Astrocyte (in vitro differentiated cells and primary cell): Measurements from ENCODE around the gene IL4I1. TPM values are rescaled to one million over a fixed set of nuclear protein-coding genes. Genes with fewer than 3 reads are reported as not detected.

Experiments used
- DNase-seq: peaks from one replicate; pipeline ENCODE4 v3.0.0-alpha.2; 2010; ENCODE audit warnings: low read depth
- FAIRE-seq: peaks from 2 replicates; lab custom pipeline; 2011; peaks lifted over from hg19 to GRCh38; lab: Jason Lieb, UNC
- H2AFZ ChIP-seq: 2 replicates; pipeline ENCODE4 v1.6.0; 2012; ENCODE audit warnings: low read depth, low read length, inconsistent platforms
- H3K27ac ChIP-seq: 2 replicates; pipeline ENCODE4 v1.5.1; 2011; ENCODE audit warnings: low read depth, low read length, inconsistent platforms
- H3K27me3 ChIP-seq: 2 replicates; pipeline ENCODE4 v1.6.0; 2011; ENCODE audit warnings: low read length, inconsistent platforms; ENCODE audit not compliant: insufficient read depth
- H3K36me3 ChIP-seq: 2 replicates; pipeline ENCODE4 v1.5.1; 2011; ENCODE audit warnings: low read length, inconsistent platforms; ENCODE audit not compliant: insufficient read depth
- H3K4me1 ChIP-seq: 2 replicates; pipeline ENCODE4 v1.5.1; 2011; ENCODE audit warnings: low read length, inconsistent platforms; ENCODE audit not compliant: insufficient read depth
- H3K4me2 ChIP-seq: 2 replicates; pipeline ENCODE4 v1.6.0; 2012; ENCODE audit warnings: low read length, inconsistent platforms
- H3K4me3 ChIP-seq: 2 replicates; pipeline ENCODE4 v1.5.1; 2011; ENCODE audit warnings: low read depth, mild to moderate bottlenecking, low read length, inconsistent platforms; ENCODE audit not compliant: insufficient read depth
- H3K79me2 ChIP-seq: 2 replicates; pipeline ENCODE4 v1.6.0; 2012; ENCODE audit warnings: mild to moderate bottlenecking, low read length, inconsistent platforms; ENCODE audit not compliant: insufficient read depth
- H3K9ac ChIP-seq: 2 replicates; pipeline ENCODE4 v1.6.0; 2012; ENCODE audit warnings: mild to moderate bottlenecking, low read length, inconsistent platforms
- H3K9me3 ChIP-seq: 2 replicates; pipeline ENCODE4 v1.5.1; 2012; ENCODE audit warnings: low read depth, mild to moderate bottlenecking, low read length, inconsistent platforms; ENCODE audit not compliant: insufficient read depth
- H4K20me1 ChIP-seq: 2 replicates; pipeline ENCODE4 v1.6.0; 2012; ENCODE audit warnings: low read length, inconsistent platforms; ENCODE audit not compliant: insufficient read depth
- H3K27ac Mint-ChIP-seq: one replicate; pipeline ENCODE4 v1.8.0; 2021; ENCODE audit warnings: mild to moderate bottlenecking, mixed read lengths; ENCODE audit not compliant: unreplicated experiment
- H3K27me3 Mint-ChIP-seq: one replicate; pipeline ENCODE4 v1.8.0; 2021; ENCODE audit warnings: low read depth, mixed read lengths; ENCODE audit not compliant: unreplicated experiment
- H3K36me3 Mint-ChIP-seq: one replicate; pipeline ENCODE4 v1.8.0; 2021; ENCODE audit warnings: low read depth, mixed read lengths; ENCODE audit not compliant: unreplicated experiment
- H3K4me1 Mint-ChIP-seq: one replicate; pipeline ENCODE4 v1.8.0; 2021; ENCODE audit warnings: low read depth, mixed read lengths; ENCODE audit not compliant: unreplicated experiment
- H3K4me3 Mint-ChIP-seq: one replicate; pipeline ENCODE4 v1.8.0; 2021; ENCODE audit warnings: mild to moderate bottlenecking, moderate library complexity, mixed read lengths; ENCODE audit not compliant: unreplicated experiment
- H3K9me3 Mint-ChIP-seq: one replicate; pipeline ENCODE4 v1.8.0; 2021; ENCODE audit warnings: mild to moderate bottlenecking, mixed read lengths; ENCODE audit not compliant: unreplicated experiment
- CTCF ChIP-seq: IDR thresholded peaks from 2 replicates; pipeline ENCODE4 v1.5.1; 2011; ENCODE audit warnings: low read depth, mild to moderate bottlenecking, inconsistent platforms, low read length, moderate library complexity; ENCODE audit not compliant: insufficient read depth
- EZH2 ChIP-seq: IDR thresholded peaks from 2 replicates; pipeline ENCODE4 v1.6.1; 2012; ENCODE audit warnings: mild to moderate bottlenecking, low read length, inconsistent platforms; ENCODE audit not compliant: insufficient read depth
- total RNA-seq: library from RNA; stranded (reverse); gene quantifications from 2 replicates; pipeline ENCODE4 v1.2.1, GENCODE V29; 2021

IL4I1 gene
- total RNA-seq, 1 donor from 2014 or later, result 0.27 TPM

- Histone ChIP-seq H3K9me3 (no peaks in the 10 kb centered on the region), H4K20me1 (peaks cover 41% of the 10 kb centered on the region), H3K4me1 (peaks cover 44% of the 10 kb centered on the region), H3K27me3 (no peaks in the 10 kb centered on the region), H3K79me2 (peaks cover 50% of the 10 kb centered on the region), H3K27ac (no peak overlapping the region), H3K36me3 (peaks cover 16% of the 10 kb centered on the region), H2AFZ (no peak overlapping the region), H3K4me3 (no peak overlapping the region), H3K9ac (no peak overlapping the region), H3K4me2 (no peak overlapping the region)
- TF ChIP-seq CTCF, result no peak
- TF ChIP-seq EZH2, result no peak
- Mint-ChIP-seq H3K4me3 (no peak overlapping the region), H3K27me3 (no peaks in the 10 kb centered on the region), H3K4me1 (peaks cover 12% of the 10 kb centered on the region), H3K36me3 (peaks cover 15% of the 10 kb centered on the region), H3K27ac (no peak overlapping the region), H3K9me3 (no peaks in the 10 kb centered on the region)
- no peak for DNase-seq
- FAIRE-seq, result no peak
These were observed 32.8 kb downstream of the IL4I1 start for GRCh38 chr19:49863935-49864320.

- H3K4me3 ChIP-seq, result no peak overlapping the region
- peaks cover 50% of the 10 kb centered on the region for H3K79me2 ChIP-seq
- H3K36me3 ChIP-seq, result peaks cover 16% of the 10 kb centered on the region
- no peaks in the 10 kb centered on the region for H3K27me3 Mint-ChIP-seq
- peaks cover 46% of the 10 kb centered on the region for H4K20me1 ChIP-seq
- no peak overlapping the region for H3K9ac ChIP-seq
- peaks cover 46% of the 10 kb centered on the region for H3K4me1 ChIP-seq
- no peaks in the 10 kb centered on the region for H3K9me3 Mint-ChIP-seq
- H3K27ac Mint-ChIP-seq, result peak overlapping the region; percentile 87
- H3K4me2 ChIP-seq, result no peak overlapping the region
- DNase-seq (no peak), FAIRE-seq (no peak)
- H3K27me3 ChIP-seq, result no peaks in the 10 kb centered on the region
- peaks cover 15% of the 10 kb centered on the region for H3K36me3 Mint-ChIP-seq
- no peak overlapping the region for H3K27ac ChIP-seq
- H3K9me3 ChIP-seq, result no peaks in the 10 kb centered on the region
- H3K4me3 Mint-ChIP-seq, result no peak overlapping the region
- H3K4me1 Mint-ChIP-seq, result peaks cover 15% of the 10 kb centered on the region
- TF ChIP-seq EZH2, result no peak
- TF ChIP-seq CTCF, result no peak
- H2AFZ ChIP-seq, result no peak overlapping the region
These were observed 33.3 kb downstream of the IL4I1 start for GRCh38 chr19:49863254-49863934.
